H1 (cell line): ENCODE measurements around the gene ZNF561. TPM values are rescaled to one million over a fixed set of nuclear protein-coding genes. Genes with fewer than 3 reads are reported as not detected.
"Not testable (repeated sequence)": the region's sequence is repeated elsewhere in the genome, so short reads cannot be mapped to it uniquely, and the experiment has no call there.

Experiments used
- CTCF ChIA-PET: fragments of 300-600 bp; sonication (Branson Sonifier 250); formaldehyde crosslinking; loops from one replicate; lab custom pipeline; 2021; ENCODE audit not compliant: partially characterized antibody; lab: Charles Lee
- POLR2A ChIA-PET: fragments of 300-600 bp; sonication (Branson Sonifier 250); formaldehyde crosslinking; loops from one replicate; lab custom pipeline; 2021; ENCODE audit warnings: inconsistent platforms; ENCODE audit not compliant: partially characterized antibody; lab: Charles Lee
- DNase-seq, 2 experiments: peaks; one replicate each; pipeline versions ENCODE4 v3.0.0 to v3.0.0-alpha.2; 2010 to 2022; ENCODE audit warnings: low spot score in 2 of 2, low read depth in 1 of 2, mixed read lengths in 1 of 2
- FAIRE-seq: peaks from 2 replicates; lab custom pipeline; 2011; peaks lifted over from hg19 to GRCh38; lab: Jason Lieb, UNC
- H2AFZ ChIP-seq: 2 replicates; pipeline ENCODE4 v1.8.1; 2012; ENCODE audit warnings: low read length, inconsistent platforms
- H2AK5ac ChIP-seq: 2 replicates; pipeline ENCODE4 v1.6.1; 2013; ENCODE audit warnings: low read depth, low read length
- H2BK120ac ChIP-seq: replicated peaks from 2 replicates; pipeline ENCODE3; 2013; ENCODE audit warnings: low read depth, low read length, inconsistent platforms
- H2BK12ac ChIP-seq: 2 replicates; pipeline ENCODE4 v1.6.1; 2013; ENCODE audit warnings: low read depth, low read length
- H2BK15ac ChIP-seq: 2 replicates; pipeline ENCODE4 v1.6.1; 2013; ENCODE audit warnings: low read length
- H2BK20ac ChIP-seq: 2 replicates; pipeline ENCODE4 v1.6.1; 2013; ENCODE audit warnings: low read length
- H2BK5ac ChIP-seq: 2 replicates; pipeline ENCODE4 v1.6.1; 2013; ENCODE audit warnings: low read depth, low read length
- H3K14ac ChIP-seq: 2 replicates; pipeline ENCODE4 v1.6.1; 2013; ENCODE audit warnings: inconsistent platforms; ENCODE audit not compliant: insufficient read length
- H3K18ac ChIP-seq: 2 replicates; pipeline ENCODE4 v1.6.1; 2013; ENCODE audit warnings: low read length; ENCODE audit errors: extremely low read depth
- H3K23ac ChIP-seq: 2 replicates; pipeline ENCODE4 v1.6.1; 2013; ENCODE audit warnings: inconsistent platforms; ENCODE audit not compliant: insufficient read length
- H3K23me2 ChIP-seq: 2 replicates; pipeline ENCODE4 v1.6.1; 2013; ENCODE audit warnings: low read depth, low read length
- H3K27ac ChIP-seq: 2 replicates; pipeline ENCODE4 v1.6.1; 2011; ENCODE audit warnings: low read depth, low read length, inconsistent platforms
- H3K27me3 ChIP-seq, 4 experiments: replicated peaks in 1 of 4; 1 replicate in 1 of 4; 2 replicates in 3 of 4; pipeline versions ENCODE4 v1.6.1 to v1.8.1; 2011 to 2013; ENCODE audit warnings: low read length in 3 of 4, mild to moderate bottlenecking in 3 of 4, inconsistent platforms in 2 of 4, mixed read lengths in 2 of 4, moderate library complexity in 1 of 4; ENCODE audit not compliant: control insufficient read depth in 3 of 4, insufficient read depth in 3 of 4; ENCODE audit errors: extremely low read depth in 1 of 4
- H3K36me3 ChIP-seq, 4 experiments: 2 replicates each; pipeline versions ENCODE4 v1.6.1 to v1.8.1; 2011 to 2013; ENCODE audit warnings: mild to moderate bottlenecking in 4 of 4, low read length in 3 of 4, moderate library complexity in 2 of 4, control low read depth in 1 of 4, inconsistent platforms in 1 of 4; ENCODE audit not compliant: insufficient read depth in 4 of 4, control insufficient read depth in 2 of 4
- H3K4ac ChIP-seq: replicated peaks from 2 replicates; pipeline ENCODE3; 2013; ENCODE audit warnings: low read length, low read depth, mixed read lengths, inconsistent platforms; ENCODE audit not compliant: insufficient read length
- H3K4me1 ChIP-seq, 4 experiments: replicated peaks in 1 of 4; 1 replicate in 1 of 4; 2 replicates in 3 of 4; pipeline versions ENCODE4 v1.6.1 to v1.8.1; 2011 to 2013; ENCODE audit warnings: low read length in 3 of 4, inconsistent platforms in 2 of 4, mixed read lengths in 1 of 4; ENCODE audit not compliant: insufficient read depth in 4 of 4, control insufficient read depth in 3 of 4
- H3K4me2 ChIP-seq, 2 experiments: 2 replicates each; pipeline versions ENCODE4 v1.6.1 to v1.8.1; 2011 to 2013; ENCODE audit warnings: low read depth in 2 of 2, low read length in 2 of 2, control low read depth in 1 of 2, inconsistent platforms in 1 of 2, mild to moderate bottlenecking in 1 of 2; ENCODE audit not compliant: insufficient read depth in 1 of 2
- H3K4me3 ChIP-seq, 4 experiments: fragments of 200-600, 300-600 bp in 1 of 4; sonication (generic), shearing (Covaris generic), sonication (Bioruptor Twin) in 1 of 4; 2 replicates each; pipeline versions ENCODE4 v1.5.1 to v1.8.1; 2011 to 2016; ENCODE audit warnings: low read length in 4 of 4, low read depth in 3 of 4, control low read depth in 2 of 4, inconsistent platforms in 2 of 4, mild to moderate bottlenecking in 2 of 4, mixed read lengths in 1 of 4, moderate library complexity in 1 of 4; ENCODE audit not compliant: insufficient read depth in 2 of 4; ENCODE audit errors: extremely low read depth in 1 of 4
- H3K56ac ChIP-seq: replicated peaks from 2 replicates; pipeline ENCODE3; 2013; ENCODE audit warnings: low read depth, mild to moderate bottlenecking, mixed read lengths, low read length, inconsistent platforms; ENCODE audit not compliant: insufficient read length
- H3K79me1 ChIP-seq: 2 replicates; pipeline ENCODE4 v1.6.1; 2013; ENCODE audit warnings: low read depth, low read length, control low read depth
- H3K79me2 ChIP-seq, 2 experiments: 2 replicates each; pipeline versions ENCODE4 v1.6.1 to v1.8.1; 2012 to 2013; ENCODE audit warnings: low read length in 2 of 2, mild to moderate bottlenecking in 2 of 2, inconsistent platforms in 1 of 2; ENCODE audit not compliant: insufficient read depth in 2 of 2, control insufficient read depth in 1 of 2
- H3K9ac ChIP-seq, 4 experiments: replicated peaks in 1 of 4; 1 replicate in 1 of 4; 2 replicates in 3 of 4; pipeline versions ENCODE4 v1.6.1 to v1.8.1; 2011 to 2013; ENCODE audit warnings: low read depth in 3 of 4, low read length in 3 of 4, control low read depth in 2 of 4, mild to moderate bottlenecking in 2 of 4, moderate library complexity in 2 of 4, inconsistent platforms in 1 of 4; ENCODE audit errors: extremely low read depth in 1 of 4
- H3K9me3 ChIP-seq, 2 experiments: 2 replicates each; pipeline versions ENCODE4 v1.6.1 to v1.8.1; 2012 to 2013; ENCODE audit warnings: mild to moderate bottlenecking in 2 of 2, moderate library complexity in 2 of 2, control low read depth in 1 of 2, inconsistent platforms in 1 of 2, low read depth in 1 of 2, low read length in 1 of 2, mixed read lengths in 1 of 2; ENCODE audit not compliant: insufficient read depth in 2 of 2
- H4K20me1 ChIP-seq, 2 experiments: replicated peaks in 1 of 2; 2 replicates each; pipeline versions ENCODE3 to v1.8.1; 2011 to 2013; ENCODE audit warnings: inconsistent platforms in 2 of 2, low read length in 2 of 2, mild to moderate bottlenecking in 1 of 2; ENCODE audit not compliant: insufficient read depth in 2 of 2, control insufficient read depth in 1 of 2
- H4K5ac ChIP-seq: 2 replicates; pipeline ENCODE4 v1.6.1; 2013; ENCODE audit warnings: low read length, low read depth, mixed read lengths, inconsistent platforms; ENCODE audit not compliant: insufficient read length
- H4K8ac ChIP-seq: 2 replicates; pipeline ENCODE4 v1.8.0; 2013; ENCODE audit warnings: mild to moderate bottlenecking, moderate library complexity, low read length, inconsistent platforms; ENCODE audit not compliant: insufficient read depth; ENCODE audit errors: extremely low read depth
- H4K91ac ChIP-seq: replicated peaks from 2 replicates; pipeline ENCODE3; 2013; ENCODE audit warnings: low read length, mixed read lengths, inconsistent platforms; ENCODE audit not compliant: insufficient read length
- WGBS, 2 experiments: shearing (Covaris generic) in 1 of 2; methylation state at CpG; one replicate each; pipeline versions ENCODE4 v1.1.6 to v1.1.7; 2013 to 2015; ENCODE audit warnings: low lambda C conversion rate in 2 of 2, mixed read lengths in 2 of 2, inconsistent platforms in 1 of 2, low coverage in 1 of 2, missing lambda C conversion rate in 1 of 2; ENCODE audit not compliant: insufficient replicate concordance in 2 of 2, insufficient coverage in 1 of 2, insufficient read length in 1 of 2; ENCODE audit errors: extremely low coverage in 1 of 2, missing lambda C conversion rate in 1 of 2; 5-methylcytosine and 5-hydroxymethylcytosine counted together
- polyA plus RNA-seq, 7 experiments: library from polyadenylated mRNA; depleted of rRNA in 3 of 7; stranded (reverse) in 5 of 7; unstranded in 2 of 7; fragments of >200 nt in 5 of 7; fragments of 200-250 nt in 2 of 7; gene quantifications; 1 replicate in 5 of 7; 2 replicates in 1 of 7; 4 replicates in 1 of 7; pipeline versions ENCODE4 v1.2.1 to v1.2.3, GENCODE V29; 2011 to 2013; ENCODE audit warnings: missing spikeins in 2 of 7, mixed read lengths in 2 of 7
- total RNA-seq: library from RNA; stranded (reverse); fragmentation: NEBNext Ultra II Directional; extraction: Animal tissue kit (Norgen Biotek cat#: 25700); gene quantifications from 2 replicates; pipeline ENCODE4 v1.2.1, GENCODE V29; 2021

Gene ZNF561
- total and polyA plus RNA-seq, 2 of the 8 experiments (the other 6 are each of a cell fraction or from before 2014, with no cell fraction given) = 28.6 to 64.7 TPM

DNA sequence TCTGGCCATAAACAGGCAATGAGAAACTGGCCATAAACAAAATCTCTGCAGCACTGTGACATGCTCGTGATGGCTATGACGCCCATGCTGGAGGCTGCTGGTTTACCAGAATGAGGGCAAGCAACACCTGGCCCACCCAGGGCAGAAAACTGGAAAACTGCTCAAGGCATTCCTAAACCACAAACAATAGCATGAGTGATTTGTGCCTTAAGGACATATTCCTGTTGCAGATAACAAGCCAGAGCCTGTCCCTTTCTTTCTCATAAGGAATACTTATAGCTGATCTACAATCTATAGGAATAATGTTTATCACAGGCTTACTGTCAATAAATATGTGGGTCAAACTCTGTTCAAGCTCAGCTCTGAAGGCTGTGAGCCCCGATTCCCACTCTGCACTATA, 30.4 kb upstream of the ZNF561 start:
- H2AFZ ChIP-seq, H3K79me1 ChIP-seq, H3K79me2 ChIP-seq, H4K91ac ChIP-seq, H3K27ac ChIP-seq, H3K4me2 ChIP-seq, H3K4me1 ChIP-seq, H2BK15ac ChIP-seq, H2BK20ac ChIP-seq, H2BK120ac ChIP-seq, H4K20me1 ChIP-seq, H2BK12ac ChIP-seq, H3K23me2 ChIP-seq, H3K14ac ChIP-seq, FAIRE-seq, H4K5ac ChIP-seq, H3K9ac ChIP-seq, H2BK5ac ChIP-seq, DNase-seq, H3K27me3 ChIP-seq, H3K18ac ChIP-seq, H3K4ac ChIP-seq, H4K8ac ChIP-seq, H3K23ac ChIP-seq, H3K4me3 ChIP-seq, H2AK5ac ChIP-seq, H3K56ac ChIP-seq: not testable (repeated sequence)
- ChIA-PET POLR2A (interaction anchor here (1.6 kb wide), 1 partner anchor 117 kb away, joined by 4 read pairs; the partner anchor contains the start of gene ZNF846), CTCF (interaction anchor here (1.0 kb wide), 1 partner anchor 26 kb away, joined by 4 read pairs; no protein-coding TSS in a partner anchor)
- Histone ChIP-seq H3K9me3 (peaks cover 39 to 45% of the 10 kb centered on the region in 2 experiments), H3K36me3 (peaks cover 0 to 64% (median 19%) of the 10 kb centered on the region in 4 experiments; a peak in 6 of 8 replicates)
- 87% methylated on average over 3 of the region's 3 CpGs; no CpG with 5 or more reads in 1 of the 2 experiments for WGBS, 2 experiments
